Renal cortical epithelial cell (primary cell): ENCODE results near the gene PLGRKT. TPM values are rescaled to one million over a fixed set of nuclear protein-coding genes. Genes with fewer than 3 reads are reported as not detected.
"Not testable (repeated sequence)": the region's sequence is repeated elsewhere in the genome, so short reads cannot be mapped to it uniquely, and the experiment has no call there.

Experiments
- DNase-seq: peaks from one replicate; pipeline ENCODE4 v3.0.0-alpha.2; 2011; ENCODE audit warnings: low read depth
- total RNA-seq: library from RNA; depleted of rRNA; stranded (reverse); fragments of >200 nt; gene quantifications from 2 replicates; pipeline ENCODE4 v1.2.3, GENCODE V29; 2014

PLGRKT gene
- total RNA-seq, 1 donor from 2014 or later, result 19.8 TPM

DNA sequence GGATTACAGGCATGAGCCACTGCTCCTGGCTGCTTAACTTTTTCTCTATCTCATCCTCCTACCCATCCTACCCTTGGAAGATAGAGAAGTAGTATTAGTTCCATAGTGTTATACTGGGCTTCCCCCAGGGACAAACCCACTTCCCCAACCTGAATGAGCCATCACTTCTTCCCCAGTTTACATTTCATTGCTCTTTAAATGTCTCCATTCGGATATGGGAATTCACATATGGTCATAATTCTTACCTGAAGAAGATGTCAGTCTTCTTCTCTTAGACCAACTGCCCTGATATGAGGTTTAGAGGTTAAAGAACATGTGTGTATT, 14.5 kb upstream of the PLGRKT start:
- DNase-seq, result no peak

DNA sequence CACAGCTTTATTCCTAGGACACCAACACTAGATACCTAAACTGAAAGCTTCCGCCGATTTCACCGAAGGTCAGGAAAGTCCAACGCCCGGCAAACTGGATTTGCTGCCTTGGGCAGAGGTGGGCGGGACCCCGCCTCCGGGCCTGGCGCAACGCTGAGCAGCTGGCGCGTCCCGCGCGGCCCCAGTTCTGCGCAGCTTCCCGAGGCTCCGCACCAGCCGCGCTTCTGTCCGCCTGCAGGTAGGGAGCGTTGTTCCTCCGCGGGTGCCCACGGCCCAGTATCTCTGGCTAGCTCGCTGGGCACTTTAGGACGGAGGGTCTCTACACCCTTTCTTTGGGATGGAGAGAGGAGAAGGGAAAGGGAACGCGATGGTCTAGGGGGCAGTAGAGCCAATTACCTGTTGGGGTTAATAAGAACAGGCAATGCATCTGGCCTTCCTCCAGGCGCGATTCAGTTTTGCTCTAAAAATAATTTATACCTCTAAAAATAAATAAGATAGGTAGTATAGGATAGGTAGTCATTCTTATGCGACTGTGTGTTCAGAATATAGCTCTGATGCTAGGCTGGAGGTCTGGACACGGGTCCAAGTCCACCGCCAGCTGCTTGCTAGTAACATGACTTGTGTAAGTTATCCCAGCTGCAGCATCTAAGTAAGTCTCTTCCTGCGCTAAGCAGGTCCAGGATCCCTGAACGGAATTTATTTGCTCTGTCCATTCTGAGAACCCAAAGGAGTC, 12.8 kb upstream of the PLGRKT start, which contains the start of gene CD274:
Gene CD274, plus strand, starts transcription at position 184 of the 733 bp plus-strand sequence. CDS start 5,572 bp downstream, outside the sequence.
- DNase-seq, result peak; percentile 88

DNA sequence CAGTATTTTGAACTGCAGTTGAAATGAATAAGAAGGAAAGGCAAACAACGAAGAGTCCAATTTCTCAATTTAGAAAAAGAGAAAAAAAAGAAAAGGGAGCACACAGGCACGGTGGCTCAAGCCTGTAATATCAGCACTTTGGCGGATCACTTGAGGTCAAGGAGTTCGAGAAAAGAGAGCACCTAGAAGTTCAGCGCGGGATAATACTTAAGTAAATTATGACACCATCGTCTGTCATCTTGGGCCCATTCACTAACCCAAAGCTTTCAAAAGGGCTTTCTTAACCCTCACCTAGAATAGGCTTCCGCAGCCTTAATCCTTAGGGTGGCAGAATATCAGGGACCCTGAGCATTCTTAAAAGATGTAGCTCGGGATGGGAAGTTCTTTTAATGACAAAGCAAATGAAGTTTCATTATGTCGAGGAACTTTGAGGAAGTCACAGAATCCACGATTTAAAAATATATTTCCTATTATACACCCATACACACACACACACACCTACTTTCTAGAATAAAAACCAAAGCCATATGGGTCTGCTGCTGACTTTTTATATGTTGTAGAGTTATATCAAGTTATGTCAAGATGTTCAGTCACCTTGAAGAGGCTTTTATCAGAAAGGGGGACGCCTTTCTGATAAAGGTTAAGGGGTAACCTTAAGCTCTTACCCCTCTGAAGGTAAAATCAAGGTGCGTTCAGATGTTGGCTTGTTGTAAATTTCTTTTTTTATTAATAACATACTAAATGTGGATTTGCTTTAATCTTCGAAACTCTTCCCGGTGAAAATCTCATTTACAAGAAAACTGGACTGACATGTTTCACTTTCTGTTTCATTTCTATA, 12.0 kb upstream of the PLGRKT start:
- no peak for DNase-seq

DNA sequence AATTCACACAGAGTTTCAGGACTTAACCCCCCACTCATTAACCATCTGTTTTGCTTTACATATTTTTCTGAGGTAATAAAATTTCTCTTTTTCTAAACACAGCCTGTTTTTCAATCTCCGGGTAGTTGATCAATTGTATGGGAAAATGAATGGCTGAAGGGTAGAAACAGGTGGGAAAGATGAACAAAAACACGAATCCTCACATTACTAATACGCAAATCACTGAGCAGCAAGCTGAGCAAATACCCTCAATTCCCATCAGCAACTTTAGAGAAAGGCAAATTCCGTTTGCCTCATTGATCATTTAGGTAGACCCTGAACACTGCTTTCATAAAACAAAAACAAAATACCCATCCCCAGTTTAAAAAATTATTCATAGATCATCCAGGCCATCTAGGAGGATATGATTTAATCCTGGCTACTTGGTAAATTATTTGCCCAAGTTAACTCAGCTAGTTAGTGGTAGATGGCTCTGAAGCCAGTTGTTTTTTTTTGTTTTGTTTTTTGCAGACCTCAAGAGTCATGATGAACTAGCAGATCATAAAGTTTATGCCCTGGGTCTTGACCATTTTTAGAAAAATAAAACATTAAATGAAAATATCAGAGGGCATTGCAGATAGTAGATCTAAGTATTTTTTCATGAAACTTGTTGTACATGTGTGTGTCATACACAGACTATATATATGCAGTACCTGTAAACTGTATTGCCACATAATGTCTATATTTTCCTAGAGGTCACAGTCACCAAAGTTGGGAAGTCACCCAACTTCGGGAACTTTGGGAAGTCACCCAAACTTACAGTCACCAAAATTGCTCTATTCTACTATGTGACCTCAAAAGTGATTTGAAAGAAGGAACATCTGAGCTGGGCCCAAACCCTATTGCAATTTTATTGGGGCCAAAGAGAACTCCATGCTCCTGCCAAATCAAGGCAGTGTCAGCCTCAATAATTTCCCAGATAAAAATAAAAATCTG, 11.0 kb upstream of the PLGRKT start:
- no peak for DNase-seq

DNA sequence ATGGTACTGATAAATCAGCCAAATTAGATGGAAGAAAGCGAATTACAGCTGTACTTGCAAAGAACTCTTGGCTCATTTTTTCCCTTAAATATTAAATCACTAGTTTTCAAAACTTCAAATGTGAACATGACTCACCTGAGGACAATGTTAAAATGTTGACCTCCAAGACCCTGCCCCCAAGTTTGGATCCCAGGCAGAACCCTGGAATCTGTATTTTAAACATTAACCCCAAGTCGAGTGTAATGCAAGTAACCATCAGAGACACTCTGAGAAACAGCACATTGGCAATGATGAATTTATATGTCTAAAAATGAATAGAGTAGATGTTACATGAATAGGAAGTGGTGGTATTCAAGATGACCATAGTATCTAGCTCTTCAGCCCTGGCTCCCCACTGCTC, 10.3 kb upstream of the PLGRKT start:
- DNase-seq, result no peak

DNA sequence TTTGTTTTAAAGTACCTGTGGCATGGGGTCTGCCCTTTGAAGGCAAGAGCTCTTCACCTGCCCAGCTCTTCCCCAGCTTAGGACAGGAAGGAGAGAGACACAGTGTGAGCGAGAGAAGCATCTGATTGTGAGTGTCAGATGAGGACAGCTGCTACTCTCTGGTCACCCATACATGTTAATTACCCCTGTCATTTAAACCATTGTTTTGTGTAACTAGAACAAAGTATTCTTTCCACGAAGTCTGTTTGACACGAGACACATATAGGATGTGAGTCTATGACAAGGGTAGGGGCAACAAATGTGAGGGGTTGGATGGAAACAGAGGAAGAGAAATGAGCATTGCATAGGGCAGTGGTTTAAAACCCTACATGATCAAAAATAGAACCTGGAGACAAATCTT, 9.6 kb upstream of the PLGRKT start:
- no peak for DNase-seq

DNA sequence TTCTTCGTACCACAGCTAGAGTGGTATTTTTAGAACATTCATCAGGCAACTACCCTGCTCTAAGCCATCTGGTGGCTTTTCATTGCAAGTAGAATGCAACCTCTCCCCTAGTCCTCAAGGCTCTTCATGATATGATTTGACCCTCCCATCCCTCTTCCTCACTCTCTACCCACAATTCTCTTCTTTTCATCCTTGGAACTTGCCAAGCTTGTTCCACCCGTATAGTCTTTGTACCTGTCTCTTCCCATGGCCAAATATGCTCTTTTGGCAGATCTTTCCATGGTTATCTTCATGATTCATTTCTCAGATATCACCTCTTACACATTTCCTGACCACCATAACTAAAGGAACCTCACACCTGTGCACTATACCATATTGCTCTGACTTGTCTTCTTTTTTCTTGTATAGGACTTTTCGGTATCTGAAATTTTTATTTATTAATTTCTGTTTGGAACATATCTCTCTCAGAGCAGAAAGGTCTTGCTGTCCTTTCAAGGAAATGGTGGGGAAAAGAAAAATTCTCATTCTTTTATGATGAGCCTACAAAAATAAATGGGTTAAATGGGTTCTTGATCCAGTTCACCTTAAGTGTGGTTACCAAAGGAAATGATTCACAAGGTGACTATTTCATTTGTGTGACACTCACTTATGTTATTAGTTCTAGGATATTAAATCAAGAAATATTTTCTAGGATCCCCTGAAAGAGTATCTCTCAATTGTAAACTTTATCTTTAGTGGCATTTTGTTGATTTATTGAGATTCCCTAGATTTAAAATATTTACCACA, 8.9 kb upstream of the PLGRKT start:
- DNase-seq, result no peak

DNA sequence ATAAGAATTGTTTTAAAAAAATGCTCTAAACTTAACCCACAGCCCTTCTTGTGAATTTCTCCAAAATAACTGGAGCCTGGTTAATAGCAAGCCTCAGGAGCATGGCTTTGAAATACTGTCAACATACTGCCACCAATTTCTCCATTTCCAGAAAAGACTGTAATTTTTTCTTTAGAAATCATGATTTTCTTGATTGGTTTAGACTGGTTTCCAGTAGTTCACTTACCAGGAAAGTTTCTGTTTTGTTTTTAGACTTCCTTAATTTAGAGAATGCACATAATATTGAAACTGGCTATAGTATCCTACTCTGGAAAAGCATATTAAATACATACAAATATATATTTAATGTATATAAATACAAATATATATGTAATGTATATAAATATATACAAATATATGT, 8.2 kb upstream of the PLGRKT start:
- DNase-seq, result no peak

DNA sequence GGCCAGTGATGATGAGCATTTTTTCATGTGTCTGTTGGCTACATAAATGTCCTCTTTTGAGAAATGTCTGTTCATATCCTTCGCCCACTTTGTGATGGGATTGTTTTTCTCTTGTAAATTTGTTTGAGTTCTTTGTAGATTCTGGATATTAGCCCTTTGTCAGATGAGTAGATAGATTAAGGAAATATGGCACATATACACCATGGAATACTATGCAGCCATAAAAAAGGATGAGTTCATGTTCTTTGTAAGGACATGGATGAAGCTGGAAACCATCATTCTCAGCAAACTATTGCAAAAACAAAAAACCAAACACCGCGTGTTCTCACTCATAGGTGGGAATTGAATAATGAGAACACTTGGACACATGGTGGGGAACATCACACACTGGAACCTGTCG, 7.4 kb upstream of the PLGRKT start:
- not testable (repeated sequence) for DNase-seq

DNA sequence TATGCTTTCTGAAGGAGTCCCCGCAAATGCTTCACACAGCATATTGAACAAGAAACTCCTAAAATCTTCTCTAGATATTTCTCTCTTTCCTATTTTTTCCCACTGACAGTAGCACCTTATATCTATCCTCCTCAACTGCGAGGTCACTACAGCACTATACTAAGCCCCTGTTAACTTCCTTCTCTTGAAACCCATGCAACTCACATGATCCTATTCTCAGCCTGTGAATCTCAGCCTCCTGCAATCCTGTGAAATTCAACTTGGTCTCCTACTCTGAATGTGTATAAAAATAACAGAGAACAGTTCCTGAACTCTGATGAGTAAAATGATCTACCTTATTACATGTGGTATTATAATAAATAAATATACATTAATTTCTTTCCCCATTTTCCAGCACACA, 6.1 kb upstream of the PLGRKT start:
- DNase-seq, result no peak

DNA sequence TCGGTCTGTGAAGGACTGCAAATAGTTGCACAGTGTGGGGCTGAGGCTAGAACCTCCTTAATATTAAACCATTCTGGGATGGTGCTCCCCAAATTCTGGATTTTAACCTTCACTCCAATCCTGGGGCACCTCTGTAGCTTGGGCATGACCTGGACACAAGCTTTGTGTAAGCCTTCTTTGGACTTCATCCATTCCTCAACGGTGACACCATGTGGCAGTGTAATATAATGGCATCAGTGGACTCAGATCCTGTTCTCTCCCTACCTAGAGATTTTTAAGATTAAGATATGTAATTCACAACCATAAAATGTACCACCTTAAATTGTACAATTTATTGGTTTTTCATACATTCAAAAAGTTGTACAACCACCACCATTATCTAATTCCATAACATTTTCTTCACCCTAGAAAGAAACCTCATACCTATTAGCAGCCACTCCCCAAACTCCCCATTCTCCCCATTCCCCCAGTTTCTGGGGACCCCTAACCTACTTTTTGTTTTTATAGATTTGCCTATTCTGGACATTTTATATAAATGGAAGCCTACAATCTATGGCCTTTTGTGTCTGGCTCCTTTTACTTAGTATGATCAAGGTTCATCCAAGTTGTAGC, 4.8 kb upstream of the PLGRKT start:
- peak; percentile 70 for DNase-seq

DNA sequence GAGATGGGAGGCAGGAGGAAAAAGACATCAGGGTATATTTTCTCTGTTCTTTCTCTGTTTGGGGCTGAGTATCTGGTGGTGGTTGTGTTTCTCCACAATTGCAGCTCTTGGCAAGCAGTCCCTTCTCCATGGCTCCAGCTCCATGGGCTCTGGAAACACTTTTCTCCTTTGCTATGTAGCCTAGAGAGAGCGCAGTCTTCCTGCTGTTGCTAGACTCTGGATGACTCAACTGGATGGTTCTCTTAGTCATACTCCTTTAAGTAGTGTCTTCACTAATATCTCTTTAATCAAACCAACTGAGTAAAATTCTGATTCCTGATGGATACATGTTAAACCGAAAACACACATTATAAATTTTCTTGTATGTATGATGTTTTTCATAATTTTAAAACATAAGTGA, 3.3 kb upstream of the PLGRKT start:
- DNase-seq, result peak; percentile 61

DNA sequence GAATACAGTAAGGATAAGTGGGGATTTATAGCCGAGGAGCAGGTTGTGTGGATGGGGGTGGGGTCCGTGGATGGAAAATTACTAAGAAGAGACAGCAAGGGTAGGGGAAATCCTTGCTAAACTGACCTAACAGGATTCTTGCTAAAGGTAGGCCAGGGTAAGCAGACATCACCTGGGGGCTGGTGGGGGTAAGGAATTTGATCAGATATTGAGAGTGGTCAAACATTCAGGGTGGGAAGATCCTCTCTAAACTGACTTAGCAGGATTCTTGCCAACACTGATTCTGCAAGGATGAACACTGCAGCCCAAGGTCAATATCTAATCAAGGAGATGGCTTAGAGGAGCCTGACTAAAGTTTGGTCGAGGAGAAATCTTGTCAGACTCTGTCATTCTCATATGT, 2.7 kb upstream of the PLGRKT start:
- no peak for DNase-seq

DNA sequence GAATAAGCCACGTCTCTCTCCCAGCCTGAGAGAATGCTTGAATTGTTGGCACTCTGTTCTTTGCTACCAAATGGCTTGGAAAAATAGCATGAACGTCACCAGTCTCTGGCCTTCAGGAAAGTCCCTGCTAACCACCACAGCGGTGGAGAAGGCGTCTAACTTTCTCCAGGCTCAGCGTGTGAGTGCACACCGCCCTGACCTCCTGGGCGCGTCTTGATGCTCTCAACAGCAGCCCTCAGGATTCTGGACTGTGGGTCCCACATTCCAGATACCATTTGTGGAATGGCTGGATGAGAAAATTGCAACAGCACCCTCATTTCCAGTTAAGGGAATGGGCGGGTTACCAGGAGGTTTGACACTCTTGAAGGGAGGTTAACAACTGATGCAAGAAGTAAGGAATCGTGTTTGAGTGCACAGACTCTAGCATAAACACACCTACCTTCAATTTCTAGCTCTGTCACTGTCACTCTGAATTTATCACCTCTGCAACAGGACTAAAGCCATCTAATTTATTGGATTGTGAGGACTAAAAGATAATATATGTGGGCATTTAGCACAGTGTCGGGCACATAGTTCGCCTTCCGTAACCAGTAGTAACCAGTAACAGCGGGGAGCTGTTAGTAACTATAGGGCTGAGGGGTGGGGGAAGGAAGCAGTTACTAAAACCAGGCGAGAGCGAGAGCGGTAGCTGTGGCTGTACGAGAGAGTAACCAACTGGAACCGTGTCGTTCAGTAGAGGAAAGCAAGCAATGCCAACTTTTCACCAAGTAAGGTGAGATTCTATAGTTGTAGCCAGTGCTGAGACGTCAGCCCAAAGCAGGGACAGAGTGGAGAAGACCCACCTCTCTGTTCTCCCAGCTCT, 807 bp upstream of the PLGRKT start:
- peak; percentile 85 for DNase-seq

DNA sequence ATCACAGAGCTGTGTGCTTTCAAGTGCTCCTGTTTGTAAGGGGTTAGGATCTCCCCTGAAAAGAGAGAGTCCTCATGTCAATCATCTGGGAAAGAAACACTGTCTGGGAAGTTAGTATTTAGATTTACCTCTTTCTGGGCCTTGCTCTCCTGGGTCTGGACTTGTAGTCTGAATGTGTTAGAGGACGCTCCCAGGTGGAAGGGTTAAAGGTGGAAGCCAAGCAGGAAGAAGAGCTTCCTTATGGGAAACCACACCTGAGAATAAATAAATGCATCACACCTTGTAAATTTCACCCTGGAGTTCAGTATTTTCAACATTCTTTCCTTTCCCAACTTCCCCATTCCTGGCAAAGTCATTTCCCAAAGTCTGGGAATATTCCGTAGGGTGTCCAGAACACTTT, 1.3 kb downstream of the PLGRKT start:
- DNase-seq, result no peak

DNA sequence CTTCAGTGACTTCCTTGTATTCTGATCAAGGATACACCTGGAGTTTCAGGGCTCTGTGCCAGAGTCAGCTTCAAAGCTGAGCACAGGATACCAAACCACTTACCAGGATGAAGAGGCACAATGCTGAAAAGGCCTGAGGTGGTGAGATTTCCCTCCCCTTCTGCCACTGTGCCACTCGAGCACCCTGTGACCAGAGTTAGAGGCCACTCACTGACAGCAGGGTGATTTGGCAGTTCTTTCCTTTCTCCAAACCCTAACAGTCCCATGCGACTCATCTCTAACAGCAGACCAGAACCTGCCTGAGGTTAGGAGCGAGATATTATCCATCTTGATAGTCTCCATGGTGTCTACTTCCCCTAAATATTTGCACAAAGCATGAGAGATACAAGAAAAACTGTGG, 1.8 kb downstream of the PLGRKT start:
- no peak for DNase-seq

DNA sequence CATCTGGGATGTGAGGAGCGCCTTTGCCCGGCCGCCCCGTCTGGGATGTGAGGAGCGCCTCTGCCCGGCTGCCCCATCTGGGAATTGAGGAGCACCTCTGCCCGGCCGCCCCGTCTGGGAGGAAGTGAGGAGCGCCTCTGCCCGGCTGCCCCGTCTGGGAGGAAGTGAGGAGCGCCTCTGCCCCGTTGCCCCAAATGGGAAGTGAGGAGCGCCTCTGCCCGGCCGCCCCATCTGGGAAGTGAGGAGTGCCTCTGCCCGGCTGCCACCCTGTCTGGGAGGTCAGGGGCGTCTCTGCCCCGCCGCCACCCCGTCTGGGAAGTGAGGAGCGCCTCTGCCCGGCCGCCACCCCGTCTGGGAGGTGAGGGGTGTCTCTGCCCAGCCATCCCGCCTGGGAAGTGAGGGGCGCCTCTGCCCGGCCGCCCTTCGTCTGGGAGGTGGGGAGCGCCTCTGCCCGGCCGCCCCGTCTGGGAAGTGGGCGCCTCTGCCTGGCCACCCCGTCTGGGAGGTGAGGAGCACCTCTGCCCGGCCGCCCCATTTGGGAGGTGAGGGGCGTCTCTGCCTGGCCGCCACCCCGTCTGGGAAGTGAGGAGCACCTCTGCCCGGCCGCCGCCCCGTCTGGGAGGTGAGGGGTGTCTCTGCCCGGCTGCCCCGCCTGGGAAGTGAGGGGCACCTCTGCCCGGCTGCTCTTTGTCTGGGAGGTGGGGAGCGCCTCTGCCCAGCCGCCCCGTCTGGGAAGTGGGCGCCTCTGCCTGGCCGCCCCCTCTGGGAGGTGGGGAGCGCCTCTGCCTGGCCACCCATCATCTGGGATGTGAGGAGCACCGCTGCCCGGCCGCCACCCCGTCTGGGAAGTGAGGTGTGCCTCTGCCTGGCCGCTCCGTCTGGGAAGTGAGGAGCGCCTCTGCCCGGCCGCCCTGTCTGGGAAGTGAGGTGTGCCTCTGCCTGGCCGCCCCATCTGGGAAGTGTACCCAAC, 3.6 kb downstream of the PLGRKT start:
- DNase-seq, result not testable (repeated sequence)

DNA sequence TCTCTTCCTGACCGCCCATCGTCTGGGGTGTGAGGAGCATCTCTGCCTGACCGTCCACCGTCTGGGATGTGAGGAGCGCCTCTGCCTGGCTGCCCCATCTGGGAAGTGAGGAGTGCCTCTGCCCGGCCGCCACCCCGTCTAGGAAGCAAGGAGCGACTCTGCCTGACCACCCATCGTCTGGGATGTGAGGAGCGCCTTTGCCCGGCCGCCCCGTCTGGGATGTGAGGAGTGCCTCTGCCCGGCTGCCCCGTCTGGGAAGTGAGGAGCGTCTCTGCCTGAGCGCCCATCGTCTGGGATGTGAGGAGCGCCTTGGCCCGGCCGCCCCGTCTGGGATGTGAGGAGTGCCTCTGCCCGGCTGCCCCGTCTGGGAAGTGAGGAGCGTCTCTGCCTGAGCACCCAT, 4.4 kb downstream of the PLGRKT start:
- not testable (repeated sequence) for DNase-seq

DNA sequence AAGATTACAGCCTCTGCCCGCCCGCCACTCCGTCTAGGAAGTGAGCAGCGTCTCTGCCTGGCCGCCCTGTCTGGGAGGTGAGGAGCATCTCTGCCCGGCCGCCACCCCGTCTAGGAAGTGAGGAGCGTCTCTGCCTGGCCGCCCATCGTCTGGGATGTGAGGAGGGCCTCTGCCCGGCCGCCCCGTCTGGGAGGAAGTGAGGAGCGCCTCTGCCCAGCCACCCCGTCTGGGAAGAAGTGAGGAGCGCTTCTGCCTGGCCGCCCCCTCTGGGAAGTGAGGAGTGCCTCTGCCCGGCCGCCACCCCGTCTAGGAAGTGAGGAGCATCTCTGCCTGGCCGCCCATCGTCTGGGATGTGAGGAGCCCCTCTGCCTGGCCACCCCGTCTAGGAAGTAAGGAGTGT, 4.8 kb downstream of the PLGRKT start:
- not testable (repeated sequence) for DNase-seq
